WTC11 (cell line): ENCODE measurements around the gene TOX2. TPM values are rescaled to one million over a fixed set of nuclear protein-coding genes. Genes with fewer than 3 reads are reported as not detected.

Source experiments
- ATAC-seq: fragments of 200-7000 bp; cut with Tn5 transposase; 2 replicates; pipeline ENCODE4 v1.10.0; 2021; ENCODE audit warnings: mild to moderate bottlenecking, moderate library complexity
- CTCF ChIA-PET: fragments of 300-600 bp; sonication (Branson Sonifier 250); formaldehyde crosslinking; loops from one replicate; lab custom pipeline; 2021; ENCODE audit warnings: antibody characterized with exemption; lab: Charles Lee
- POLR2A ChIA-PET: fragments of 350-600 bp; sonication (Branson Sonifier 250); formaldehyde crosslinking; loops from one replicate; lab custom pipeline; 2021; ENCODE audit warnings: antibody characterized with exemption; lab: Charles Lee
- DNase-seq: peaks from one replicate; pipeline ENCODE4 v3.0.0; 2021; ENCODE audit warnings: low spot score
- H3K27ac Mint-ChIP-seq: 2 replicates; pipeline ENCODE4 v1.8.0; 2021; ENCODE audit warnings: mixed read lengths
- H3K27me3 Mint-ChIP-seq: 2 replicates; pipeline ENCODE4 v1.8.0; 2021; ENCODE audit warnings: low read depth, mild to moderate bottlenecking, moderate library complexity, mixed read lengths
- H3K36me3 Mint-ChIP-seq: 2 replicates; pipeline ENCODE4 v1.8.0; 2021; ENCODE audit warnings: mixed read lengths
- H3K4me1 Mint-ChIP-seq: 2 replicates; pipeline ENCODE4 v1.8.0; 2022; ENCODE audit warnings: mixed read lengths
- H3K4me3 Mint-ChIP-seq: 2 replicates; pipeline ENCODE4 v1.8.0; 2021; ENCODE audit warnings: mild to moderate bottlenecking, moderate library complexity, mixed read lengths
- H3K9me3 Mint-ChIP-seq: 2 replicates; pipeline ENCODE4 v1.8.0; 2021; ENCODE audit warnings: mixed read lengths
- CREB1 ChIP-seq: sonication (generic); formaldehyde crosslinking; IDR thresholded peaks from 2 replicates; pipeline ENCODE4 v1.8.0; 2023; ENCODE audit warnings: mild to moderate bottlenecking, missing genetic modification reagents
- ELF4 ChIP-seq: sonication (generic); formaldehyde crosslinking; IDR thresholded peaks from 2 replicates; pipeline ENCODE4 v1.8.1; 2022; ENCODE audit warnings: low read depth, mild to moderate bottlenecking, moderate library complexity, missing genetic modification reagents
- FOXP1 ChIP-seq: sonication (generic); formaldehyde crosslinking; IDR thresholded peaks from 2 replicates; pipeline ENCODE4 v1.8.0; 2022; ENCODE audit warnings: missing genetic modification reagents, mild to moderate bottlenecking, moderate library complexity, borderline replicate concordance
- JUN ChIP-seq: sonication (generic); formaldehyde crosslinking; IDR thresholded peaks from 2 replicates; pipeline ENCODE4 v1.8.0; 2023; ENCODE audit warnings: mild to moderate bottlenecking, missing genetic modification reagents
- MXD4 ChIP-seq: fragments of 250-450 bp; sonication (Bioruptor Pico); IDR thresholded peaks from 2 replicates; pipeline ENCODE4 v1.8.0; 2021; ENCODE audit warnings: mild to moderate bottlenecking, moderate library complexity, borderline replicate concordance
- NR2C2 ChIP-seq: sonication (generic); formaldehyde crosslinking; IDR thresholded peaks from 2 replicates; pipeline ENCODE4 v1.8.0; 2022; ENCODE audit warnings: mild to moderate bottlenecking, missing genetic modification reagents
- NR3C1 ChIP-seq: sonication (generic); formaldehyde crosslinking; conservative IDR thresholded peaks from 2 replicates; pipeline ENCODE4 v1.8.1; 2023; ENCODE audit warnings: low read depth, mild to moderate bottlenecking, missing genetic modification reagents
- OVOL2 ChIP-seq: fragments of 250-450 bp; sonication (Bioruptor Pico); IDR thresholded peaks from 2 replicates; pipeline ENCODE4 v1.9.0; 2021; ENCODE audit warnings: mild to moderate bottlenecking, borderline replicate concordance
- RORB ChIP-seq: fragments of 250-450 bp; sonication (Bioruptor Pico); IDR thresholded peaks from 2 replicates; pipeline ENCODE4 v1.9.0; 2021; ENCODE audit warnings: mild to moderate bottlenecking
- SMAD4 ChIP-seq: sonication (generic); formaldehyde crosslinking; IDR thresholded peaks from 2 replicates; pipeline ENCODE4 v1.8.0; 2022; ENCODE audit warnings: mild to moderate bottlenecking, missing genetic modification reagents
- SOX15 ChIP-seq: fragments of 250-450 bp; sonication (Bioruptor Pico); IDR thresholded peaks from 2 replicates; pipeline ENCODE4 v1.9.0; 2021; ENCODE audit warnings: mild to moderate bottlenecking
- SP1 ChIP-seq: sonication (generic); formaldehyde crosslinking; conservative IDR thresholded peaks from 2 replicates; pipeline ENCODE4 v1.8.1; 2022; ENCODE audit warnings: missing genetic modification reagents
- TEAD4 ChIP-seq: sonication (generic); formaldehyde crosslinking; IDR thresholded peaks from 2 replicates; pipeline ENCODE4 v1.8.0; 2022; ENCODE audit warnings: mild to moderate bottlenecking, missing genetic modification reagents
- USF1 ChIP-seq: sonication (generic); formaldehyde crosslinking; IDR thresholded peaks from 2 replicates; pipeline ENCODE4 v1.8.0; 2022; ENCODE audit warnings: mild to moderate bottlenecking, missing genetic modification reagents
- ZBTB43 ChIP-seq: sonication (generic); formaldehyde crosslinking; IDR thresholded peaks from 2 replicates; pipeline ENCODE4 v1.8.1; 2023; ENCODE audit warnings: mild to moderate bottlenecking, missing genetic modification reagents
- ZNF281 ChIP-seq: sonication (generic); formaldehyde crosslinking; IDR thresholded peaks from 2 replicates; pipeline ENCODE4 v1.8.0; 2023; ENCODE audit warnings: mild to moderate bottlenecking, missing genetic modification reagents
- ZNF396 ChIP-seq: fragments of 250-450 bp; sonication (Bioruptor Pico); IDR thresholded peaks from 2 replicates; pipeline ENCODE4 v1.8.0; 2021; ENCODE audit warnings: mild to moderate bottlenecking, moderate library complexity, borderline replicate concordance
- ZNF532 ChIP-seq: fragments of 250-450 bp; sonication (Bioruptor Pico); IDR thresholded peaks from 2 replicates; pipeline ENCODE4 v1.9.0; 2021; ENCODE audit warnings: mild to moderate bottlenecking, borderline replicate concordance
- total RNA-seq: library from RNA; stranded (reverse); gene quantifications from 3 replicates; pipeline ENCODE4 v1.2.3, GENCODE V29; 2021
- TF ChIP-seq, protein P1 (sequence below): sonication (generic); formaldehyde crosslinking; IDR thresholded peaks from 2 replicates; pipeline ENCODE4 v1.8.0; 2023; ENCODE audit warnings: missing genetic modification reagents
- TF ChIP-seq, protein P2 (sequence below): sonication (generic); formaldehyde crosslinking; IDR thresholded peaks from 2 replicates; pipeline ENCODE4 v1.8.1; 2023; ENCODE audit warnings: mild to moderate bottlenecking, missing genetic modification reagents, moderate library complexity

The TOX2 gene
- total RNA-seq, 1 experiment from 2014 or later = 3.4 TPM

GRCh38 chr20:44031781-44032582 lies 117.3 kb downstream of the TOX2 start:
- no peak overlapping the region for H3K4me3 Mint-ChIP-seq
- ChIA-PET POLR2A (no interaction called here), CTCF (interaction anchor here (1.0 to 1.1 kb wide), 2 partner anchors 48 to 50 kb away, joined by 3 to 5 read pairs; no protein-coding TSS in a partner anchor)
- peaks cover 4% of the 10 kb centered on the region; the same call in 1 of the 2 replicates for H3K9me3 Mint-ChIP-seq
- no peak for DNase-seq
- peaks cover 6% of the 10 kb centered on the region; the same call in 1 of the 2 replicates for H3K4me1 Mint-ChIP-seq
- H3K36me3 Mint-ChIP-seq = no peaks in the 10 kb centered on the region
- H3K27me3 Mint-ChIP-seq = no peaks in the 10 kb centered on the region
- ATAC-seq = no peak
- TF ChIP-seq USF1 (CRISPR knock-in tag) (no peak), SMAD4 (no peak)
- TF ChIP-seq, protein P1, sequence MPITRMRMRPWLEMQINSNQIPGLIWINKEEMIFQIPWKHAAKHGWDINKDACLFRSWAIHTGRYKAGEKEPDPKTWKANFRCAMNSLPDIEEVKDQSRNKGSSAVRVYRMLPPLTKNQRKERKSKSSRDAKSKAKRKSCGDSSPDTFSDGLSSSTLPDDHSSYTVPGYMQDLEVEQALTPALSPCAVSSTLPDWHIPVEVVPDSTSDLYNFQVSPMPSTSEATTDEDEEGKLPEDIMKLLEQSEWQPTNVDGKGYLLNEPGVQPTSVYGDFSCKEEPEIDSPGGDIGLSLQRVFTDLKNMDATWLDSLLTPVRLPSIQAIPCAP = no peak
- no peak overlapping the region for H3K27ac Mint-ChIP-seq

DNA sequence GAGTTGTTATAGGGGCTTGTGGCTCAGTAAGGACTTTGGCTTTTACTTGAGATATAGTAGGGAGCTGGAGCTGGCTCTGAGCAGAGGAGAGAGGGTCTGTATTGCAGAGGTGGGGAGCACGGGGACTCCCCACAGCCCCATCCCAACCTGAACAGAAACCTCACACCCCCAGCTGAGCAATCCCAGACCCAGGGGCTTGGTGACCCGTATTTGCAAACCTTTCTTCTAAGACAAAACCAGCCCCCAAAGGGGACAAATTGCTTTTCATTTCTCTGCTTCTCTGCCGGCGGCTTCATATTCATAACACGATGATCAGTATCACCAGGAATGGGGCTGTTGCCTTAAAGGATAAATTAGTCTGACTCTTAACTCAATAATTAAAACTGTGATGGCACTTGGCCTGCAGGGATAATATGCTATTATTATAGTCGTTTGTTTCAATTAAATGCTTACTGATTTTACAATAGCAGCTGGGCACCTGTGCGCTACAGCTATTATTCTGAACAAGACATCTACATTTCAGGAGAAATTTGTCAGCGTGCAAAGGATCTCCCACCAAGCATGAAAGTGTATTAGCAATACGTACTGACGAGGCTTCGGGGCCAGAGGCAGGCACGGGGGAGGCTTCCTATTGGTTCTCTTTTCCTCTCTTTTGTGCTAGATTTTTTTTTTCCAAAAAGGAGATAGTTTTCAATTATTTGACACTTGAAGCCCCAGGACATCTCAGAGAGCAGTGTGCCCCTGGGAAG lies 118.1 kb downstream of the TOX2 start:
- ChIA-PET CTCF (interaction anchor here (1.0 to 1.1 kb wide), 2 partner anchors 49 kb away, joined by 3 to 5 read pairs; no protein-coding TSS in a partner anchor), POLR2A (no interaction called here)
- H3K4me3 Mint-ChIP-seq = no peak overlapping the region
- H3K27me3 Mint-ChIP-seq = no peaks in the 10 kb centered on the region
- ATAC-seq (no peak), DNase-seq (no peak)
- H3K27ac Mint-ChIP-seq = no peak overlapping the region
- no peaks in the 10 kb centered on the region for H3K36me3 Mint-ChIP-seq
- peaks cover 6% of the 10 kb centered on the region; the same call in 1 of the 2 replicates for H3K4me1 Mint-ChIP-seq
- TF ChIP-seq, protein P2, sequence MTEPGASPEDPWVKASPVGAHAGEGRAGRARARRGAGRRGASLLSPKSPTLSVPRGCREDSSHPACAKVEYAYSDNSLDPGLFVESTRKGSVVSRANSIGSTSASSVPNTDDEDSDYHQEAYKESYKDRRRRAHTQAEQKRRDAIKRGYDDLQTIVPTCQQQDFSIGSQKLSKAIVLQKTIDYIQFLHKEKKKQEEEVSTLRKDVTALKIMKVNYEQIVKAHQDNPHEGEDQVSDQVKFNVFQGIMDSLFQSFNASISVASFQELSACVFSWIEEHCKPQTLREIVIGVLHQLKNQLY = no peak
- no peak for TF ChIP-seq RORB (CRISPR knock-in tag)
- TF ChIP-seq TEAD4 (CRISPR knock-in tag) = no peak
- TF ChIP-seq SOX15 = no peak
- TF ChIP-seq ELF4 (CRISPR knock-in tag) = no peak
- TF ChIP-seq NR3C1 (CRISPR knock-in tag) = no peak
- no peak for TF ChIP-seq FOXP1 (CRISPR knock-in tag)
- TF ChIP-seq ZNF532 (CRISPR knock-in tag) = no peak
- TF ChIP-seq SMAD4 = no peak
- no peak for TF ChIP-seq OVOL2 (CRISPR knock-in tag)
- TF ChIP-seq NR2C2 (CRISPR knock-in tag) = no peak
- TF ChIP-seq, all 79 proteins: peak for 0
- H3K9me3 Mint-ChIP-seq = peaks cover 4% of the 10 kb centered on the region; the same call in 1 of the 2 replicates

DNA sequence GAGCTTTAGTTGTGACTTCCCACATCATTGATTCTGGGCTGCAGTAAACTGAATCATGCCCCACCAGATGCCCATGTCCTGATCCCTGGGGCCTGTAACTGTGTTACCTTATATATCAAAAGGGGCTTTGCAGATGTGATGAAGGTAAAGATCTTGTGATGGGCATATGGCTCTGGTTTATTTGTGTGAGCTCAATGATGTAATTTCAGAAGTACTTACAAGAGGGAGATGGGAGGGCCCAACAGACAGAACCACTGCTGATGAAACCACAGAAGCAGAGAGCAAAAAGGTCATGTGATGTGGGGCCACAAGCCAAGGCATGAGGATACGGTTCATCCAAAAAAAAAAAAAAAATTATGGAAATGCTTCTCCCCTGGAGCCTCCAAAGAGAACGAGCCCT lies 118.7 kb downstream of the TOX2 start:
- Mint-ChIP-seq H3K27me3 (no peaks in the 10 kb centered on the region), H3K27ac (no peak overlapping the region), H3K4me1 (peaks cover 6% of the 10 kb centered on the region; the same call in 1 of the 2 replicates), H3K9me3 (peaks cover 4% of the 10 kb centered on the region; the same call in 1 of the 2 replicates), H3K36me3 (no peaks in the 10 kb centered on the region), H3K4me3 (no peak overlapping the region)
- ATAC-seq (no peak), DNase-seq (no peak)
- ChIA-PET CTCF (no interaction called here), POLR2A (no interaction called here)
- TF ChIP-seq ZNF396 (CRISPR knock-in tag) (no peak), SP1 (CRISPR knock-in tag) (no peak), MXD4 (CRISPR knock-in tag) (no peak), JUN (no peak), CREB1 (CRISPR knock-in tag) (no peak), ZBTB43 (CRISPR knock-in tag) (no peak), ZNF281 (CRISPR knock-in tag) (no peak)
